IPS-11a (cell line): Measurements from ENCODE around the gene SMTNL1.

Experiments used
- H3K4me3 ChIP-seq: one replicate; pipeline ENCODE4 v1.5.1; 2013; ENCODE audit warnings: low read depth, low read length, control low read depth

The SMTNL1 gene

DNA sequence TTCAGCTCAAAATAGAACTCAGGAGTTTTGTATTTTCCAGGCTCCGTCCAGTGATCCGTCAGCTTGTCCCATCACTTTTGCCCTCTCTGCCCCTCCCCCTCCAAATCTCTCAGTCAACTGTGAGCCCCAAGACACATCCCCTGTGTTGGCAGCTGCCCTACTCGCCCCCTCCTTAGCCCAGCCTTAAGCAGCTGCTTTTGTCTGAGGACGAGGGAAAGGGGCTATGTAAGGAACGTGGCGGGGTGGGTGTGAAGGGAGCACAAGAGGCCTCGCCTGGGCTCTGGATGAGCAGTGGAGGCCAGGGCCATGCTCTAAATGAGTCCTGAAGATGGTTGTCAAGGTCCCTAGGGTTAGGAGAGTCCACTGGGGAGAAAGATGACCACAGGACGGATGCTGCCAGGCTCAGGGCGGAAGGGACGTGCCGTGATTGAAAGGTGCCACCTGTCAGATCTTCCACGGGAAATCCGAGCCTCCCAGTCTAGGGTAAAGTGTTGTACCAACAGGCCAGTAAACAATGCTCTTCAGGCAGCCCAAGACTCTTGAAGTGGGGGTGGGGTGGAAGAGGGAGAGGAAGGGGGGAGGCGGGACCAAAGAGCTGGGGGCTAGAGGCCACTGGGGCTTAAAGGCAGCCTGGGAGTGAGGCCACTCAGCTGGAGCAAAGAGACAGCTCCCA lies at the start of gene SMTNL1:
SMTNL1 (plus strand) TSS at position 649 of the 673 bp plus-strand sequence. CDS start 5,048 bp downstream, outside the sequence.
- H3K4me3 ChIP-seq: no peak within 1 kb of the TSS

GRCh38 chr11:57487920-57488659 lies 49.3 kb upstream of the SMTNL1 start:
- no peak overlapping the region for H3K4me3 ChIP-seq

- no peak overlapping the region for H3K4me3 ChIP-seq
Measured at GRCh38 chr11:57490456-57491248, 46.7 kb upstream of the SMTNL1 start.

DNA sequence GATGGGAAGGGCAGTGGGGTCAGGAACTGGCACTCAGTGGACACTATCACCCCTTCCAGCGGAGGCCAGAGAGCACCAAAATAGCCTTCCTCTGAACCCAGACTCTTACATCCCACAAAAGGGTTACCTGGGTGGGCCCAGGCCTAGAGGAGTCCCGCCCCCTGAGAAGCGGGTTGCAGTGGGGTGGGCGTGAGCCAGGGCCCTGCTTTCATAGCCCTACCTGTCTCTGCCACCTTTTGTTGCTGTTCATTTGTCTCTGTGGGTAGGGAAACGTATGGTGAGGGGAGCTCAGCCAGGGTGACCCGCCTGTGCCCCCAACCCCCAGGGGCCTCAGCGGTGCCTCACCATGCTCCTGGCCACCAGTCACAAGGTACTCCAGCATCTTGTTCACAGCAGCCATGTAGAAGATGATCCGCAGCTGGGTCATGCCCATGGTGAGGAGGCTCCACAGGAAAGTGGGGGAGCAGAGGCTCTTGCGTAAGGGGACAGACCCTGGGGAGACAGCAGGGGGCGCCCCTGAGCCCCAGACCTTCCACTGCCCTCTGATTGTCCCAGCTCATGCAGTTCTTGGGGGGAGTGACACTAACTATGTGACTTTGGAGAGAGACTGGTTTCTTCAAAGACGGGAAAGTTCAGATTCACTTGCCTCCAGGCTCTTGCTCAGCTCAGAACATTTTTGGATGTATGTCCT lies 45.9 kb upstream of the SMTNL1 start:
- H3K4me3 ChIP-seq: no peak overlapping the region

- H3K4me3 ChIP-seq: no peak overlapping the region
Measured at GRCh38 chr11:57493507-57494503, 43.6 kb upstream of the SMTNL1 start.

DNA sequence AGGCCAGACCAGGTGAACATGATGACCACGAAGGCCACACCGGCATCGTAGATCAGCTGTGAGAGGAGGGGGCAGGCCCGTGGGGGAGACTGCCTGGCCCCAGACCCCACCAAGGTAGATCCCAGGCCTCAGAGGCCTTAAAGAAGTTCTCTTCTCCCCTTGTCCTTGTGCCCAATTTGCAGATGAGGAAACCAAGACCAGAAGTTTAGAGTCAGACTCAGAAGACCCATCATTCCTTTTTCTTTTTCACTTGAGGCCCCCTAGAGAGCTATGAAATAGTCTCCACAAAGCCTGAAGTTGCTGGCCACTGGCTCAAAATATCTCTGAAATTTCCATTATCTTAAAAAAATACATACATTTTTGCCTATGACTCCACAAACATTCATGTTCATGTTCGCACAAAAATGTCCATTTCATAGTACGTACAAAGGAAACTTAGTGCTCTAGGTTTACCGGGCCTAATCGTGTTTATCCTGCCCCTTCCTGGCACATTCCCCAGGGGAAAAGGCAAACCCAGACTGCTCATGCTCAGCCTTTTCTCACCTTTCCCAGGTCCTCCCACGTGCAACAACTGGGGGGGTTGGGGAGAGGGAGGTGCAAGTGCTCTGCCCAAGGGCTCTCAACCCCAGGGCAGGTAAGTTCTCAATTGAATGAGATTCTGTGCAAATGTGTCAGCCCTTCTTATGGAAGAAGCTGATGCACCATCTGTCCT lies 41.1 kb upstream of the SMTNL1 start:
- no peak overlapping the region for H3K4me3 ChIP-seq

DNA sequence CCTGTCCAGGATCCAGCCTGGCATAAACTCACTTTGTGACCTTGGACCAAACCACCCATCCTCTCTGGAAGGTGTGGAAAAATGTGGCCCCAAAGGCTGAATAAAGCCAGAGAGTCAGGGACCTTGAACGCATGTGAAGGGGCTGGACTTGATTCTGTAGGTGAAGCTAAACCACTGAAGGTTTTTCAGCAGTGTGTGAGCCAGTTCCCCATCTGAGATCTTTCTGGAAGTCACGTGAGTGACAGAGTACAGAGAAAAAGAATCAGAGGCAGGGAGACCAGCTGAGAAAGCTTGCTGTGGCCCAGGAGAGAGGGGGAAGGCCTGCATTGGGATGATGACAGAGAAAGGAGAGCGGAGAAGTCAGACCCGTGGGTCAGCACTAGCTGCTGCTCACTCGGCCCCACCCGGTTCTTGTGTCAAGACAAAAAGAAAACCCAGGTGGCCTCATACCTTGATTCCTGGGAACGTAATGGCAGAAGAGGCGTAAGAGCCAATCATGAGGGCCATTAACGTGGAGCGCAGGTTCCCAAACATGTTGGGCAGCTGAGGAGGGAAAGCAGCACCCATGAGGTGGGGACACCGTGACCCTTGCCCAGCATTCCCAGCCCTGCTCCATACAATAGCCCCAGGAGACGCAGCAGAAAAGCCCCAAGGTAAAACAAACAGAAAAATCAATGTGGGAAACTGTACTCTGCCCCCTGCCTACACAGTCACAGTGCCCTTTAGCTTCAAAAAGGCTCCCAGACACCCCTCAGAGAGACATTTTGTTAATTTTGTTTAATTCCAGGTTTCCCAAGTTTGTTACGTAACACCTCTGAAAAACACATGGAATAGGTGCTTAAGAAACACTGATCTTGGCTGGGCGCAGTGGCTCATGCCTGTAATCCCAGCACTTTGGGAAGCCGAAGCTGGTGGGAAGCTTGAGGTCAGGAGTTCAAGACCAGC lies 39.8 kb upstream of the SMTNL1 start:
- H3K4me3 ChIP-seq: no peak overlapping the region

- no peak overlapping the region for H3K4me3 ChIP-seq
Measured at GRCh38 chr11:57498540-57498939, 38.9 kb upstream of the SMTNL1 start.

DNA sequence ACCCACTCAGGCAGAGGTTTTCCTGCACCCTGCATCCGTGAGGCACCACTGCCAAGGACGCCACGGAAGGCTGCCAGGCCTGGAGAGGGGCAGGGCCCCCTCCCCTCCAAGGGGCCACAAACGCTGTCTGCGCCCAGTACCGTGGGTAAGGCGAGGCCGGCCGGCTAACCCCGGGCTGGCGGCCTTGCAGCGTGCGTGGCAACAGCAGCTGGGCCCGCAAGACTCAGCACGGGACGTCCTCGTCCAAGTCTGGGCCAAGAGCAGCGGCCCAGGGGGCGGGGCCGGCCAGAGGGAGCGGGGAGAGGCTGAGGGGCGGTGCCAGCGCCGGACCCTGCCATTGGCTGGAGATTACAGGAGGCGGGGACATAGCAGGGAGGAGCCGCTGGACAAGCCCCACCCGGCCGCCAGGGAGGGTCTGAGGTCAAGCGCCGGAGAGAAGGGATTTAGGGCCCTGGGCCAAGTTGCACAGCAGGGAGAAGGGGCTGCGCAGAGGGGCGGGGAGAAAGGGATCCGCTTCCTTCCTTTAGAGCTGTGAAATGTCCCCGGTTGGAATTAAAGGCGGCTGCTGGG lies 37.9 kb upstream of the SMTNL1 start:
- H3K4me3 ChIP-seq: no peak overlapping the region

GRCh38 chr11:57499983-57500461 lies 37.4 kb upstream of the SMTNL1 start:
- no peak overlapping the region for H3K4me3 ChIP-seq

DNA sequence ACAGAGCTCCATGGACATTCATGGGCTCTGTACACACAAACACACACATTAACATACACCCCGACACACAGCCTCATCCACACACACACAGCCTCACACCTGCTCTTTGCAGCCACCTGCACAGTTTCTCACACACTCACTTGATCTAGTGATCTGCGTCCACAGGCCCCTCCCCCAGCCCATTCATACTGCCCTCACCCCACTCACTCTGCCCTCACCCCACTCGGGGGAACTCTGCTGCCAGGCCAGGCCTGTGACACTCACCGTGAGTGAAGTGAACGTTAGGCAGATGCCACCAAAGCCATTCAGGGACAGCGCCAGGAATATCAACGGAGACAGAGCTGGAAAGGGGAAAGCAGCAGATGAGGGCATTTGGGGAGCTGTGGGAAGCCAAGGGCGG lies 36.9 kb upstream of the SMTNL1 start:
- H3K4me3 ChIP-seq: no peak overlapping the region

DNA sequence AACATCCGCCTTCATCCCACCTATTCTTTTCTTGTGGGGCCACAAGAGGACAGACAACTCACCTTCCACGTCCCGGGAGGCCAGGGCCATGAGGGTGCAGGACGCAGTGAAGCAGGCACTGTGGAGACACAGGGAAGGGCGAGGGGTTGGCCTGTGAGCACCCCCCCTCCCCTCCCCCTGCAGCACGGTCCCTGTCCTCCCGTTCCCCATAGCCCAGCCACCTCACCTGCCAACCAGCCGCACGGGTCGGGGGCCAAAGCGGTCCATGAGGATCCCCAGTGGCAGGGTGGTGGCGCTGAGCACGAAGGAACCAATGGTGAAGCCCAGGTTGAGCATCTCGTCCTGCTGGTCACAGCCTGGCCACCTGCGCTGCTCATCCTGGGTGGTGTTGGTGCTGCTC lies 36.5 kb upstream of the SMTNL1 start:
- no peak overlapping the region for H3K4me3 ChIP-seq

DNA sequence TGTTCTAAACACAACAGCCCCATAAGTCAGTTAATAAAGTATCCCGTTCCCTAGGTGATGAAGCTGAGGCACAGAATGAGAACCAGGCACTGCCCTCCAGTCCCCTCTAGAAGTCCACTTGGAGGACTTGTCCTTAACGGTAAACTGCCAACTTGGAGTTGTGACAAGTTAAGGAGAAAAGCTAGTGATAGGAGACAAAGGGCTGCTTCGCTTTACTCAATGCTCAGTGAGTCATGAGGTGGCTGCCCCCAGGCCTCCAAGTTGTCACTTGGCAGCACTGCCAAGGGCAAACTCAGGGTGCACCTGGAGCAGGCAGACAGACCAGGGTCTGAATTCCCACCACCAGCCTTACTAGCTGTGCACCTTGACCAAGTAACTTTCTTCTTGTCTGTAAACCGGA lies 35.4 kb upstream of the SMTNL1 start:
- H3K4me3 ChIP-seq: no peak overlapping the region

- H3K4me3 ChIP-seq: no peak overlapping the region
Measured at GRCh38 chr11:57502376-57502775, 35.0 kb upstream of the SMTNL1 start.

DNA sequence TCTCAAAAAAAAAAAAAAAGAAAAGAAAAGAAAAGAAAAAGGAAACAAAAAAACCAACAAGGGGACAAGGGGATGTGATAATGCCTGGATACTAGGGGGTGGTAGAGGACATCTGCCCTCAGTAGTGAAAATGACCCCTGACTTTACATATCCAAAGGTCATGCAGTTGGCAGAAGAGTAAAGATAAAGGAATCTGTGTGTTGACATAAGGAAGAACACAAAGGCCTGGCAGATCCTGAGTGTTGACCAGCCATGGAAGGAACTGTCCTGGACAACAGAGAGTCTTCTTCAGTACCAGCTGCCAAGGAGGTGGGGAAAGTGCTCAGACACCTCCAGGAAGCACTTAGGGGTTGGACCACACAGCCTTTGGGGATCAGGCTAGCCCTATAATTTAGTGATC lies 34.5 kb upstream of the SMTNL1 start:
- no peak overlapping the region for H3K4me3 ChIP-seq

GRCh38 chr11:57504511-57504910 lies 32.9 kb upstream of the SMTNL1 start:
- no peak overlapping the region for H3K4me3 ChIP-seq

- no peak overlapping the region for H3K4me3 ChIP-seq
Measured at GRCh38 chr11:57506522-57506921, 30.9 kb upstream of the SMTNL1 start.
